ENCODE results near the gene TMEM258. TPM values are rescaled to one million over a fixed set of nuclear protein-coding genes. Genes with fewer than 3 reads are reported as not detected.
A peak's percentile ranks its signal among the peaks of the same experiment; 100 is the strongest.

The TMEM258 gene
- total RNA-seq = 10 to 100 TPM; 64.4 to 69.3 (median 66.1) TPM
- 66.5 TPM for total RNA-seq (2013)

- no peak for TF ChIP-seq CTCF (IDR thresholded peaks at IDR 0.05)
- Histone ChIP-seq H3K9me3 (ENCODE audit: control insufficient read depth, insufficient read depth, low read length) (no peaks in the 10 kb centered on the region), H3K27ac (ENCODE audit: low read length) (peak within 1 kb of the TSS; percentile 89), H3K27me3 (ENCODE audit: control insufficient read depth, insufficient read depth, low read length) (no peaks in the 10 kb centered on the region), H3K4me3 (ENCODE audit: low read length) (peak within 1 kb of the TSS; percentile 64), H3K4me1 (ENCODE audit: control insufficient read depth, insufficient read depth, low read length) (peaks cover 20% of the 10 kb centered on the region), H3K36me3 (ENCODE audit: control insufficient read depth, insufficient read depth, low read length) (peaks cover 29% of the 10 kb centered on the region)
- Mint-ChIP-seq H3K4me1 (peaks cover 17 to 43% of the 10 kb centered on the region in 2 donors), H3K27me3 (ENCODE audit: low read depth in 2 of 2) (no peaks in the 10 kb centered on the region), H3K36me3 (no peaks in the 10 kb centered on the region), H3K4me3 (peak within 1 kb of the TSS; percentile 96), H3K27ac (peak within 1 kb of the TSS; percentile 98 to 99), H3K9me3 (no peaks in the 10 kb centered on the region)
- peak; percentile 83 to 92 (median 88) for ATAC-seq
- under 1% methylated on average over 61 of the region's 61 CpGs for WGBS (ENCODE audit: insufficient coverage)
- intact Hi-C loops (cut with micrococcal nuclease) = loop anchor here (1.0 to 5.0 kb wide), 3 partner anchors 23 to 331 kb away; partner anchors contain the start of gene FADS2
- peak; percentile 87 to 93 for DNase-seq
These were observed at the start of gene TMEM258, which contains the start of gene FEN1 for GRCh38 chr11:61792310-61793082. TMEM258 (minus strand) TSS chr11:61792599; CDS start chr11:61792558, 41 bp downstream. FEN1 (plus strand) TSS chr11:61792911; CDS start chr11:61795362, 2,451 bp downstream.

GRCh38 chr11:61841636-61842527 is 49.5 kb upstream of the TMEM258 start:
- Mint-ChIP-seq H3K27ac (no peak overlapping the region), H3K9me3 (no peaks in the 10 kb centered on the region), H3K4me1 (peaks cover 0 to 6% of the 10 kb centered on the region in 2 donors), H3K4me3 (no peak overlapping the region), H3K36me3 (no peaks in the 10 kb centered on the region), H3K27me3 (ENCODE audit: low read depth in 2 of 2) (no peaks in the 10 kb centered on the region)
- ATAC-seq = no peak
- DNase-seq = no peak
- H3K9me3 ChIP-seq (ENCODE audit: control insufficient read depth, insufficient read depth, low read length) = no peaks in the 10 kb centered on the region
- no peak overlapping the region for H3K4me3 ChIP-seq (ENCODE audit: low read length)
- no peak overlapping the region for H3K27ac ChIP-seq (ENCODE audit: low read length)
- no peak for TF ChIP-seq CTCF (IDR thresholded peaks at IDR 0.05)
- peaks cover 4% of the 10 kb centered on the region for H3K36me3 ChIP-seq (ENCODE audit: control insufficient read depth, insufficient read depth, low read length)
- no peaks in the 10 kb centered on the region for H3K4me1 ChIP-seq (ENCODE audit: control insufficient read depth, insufficient read depth, low read length)
- WGBS (ENCODE audit: insufficient coverage) = 92% methylated on average over 12 of the region's 12 CpGs
- intact Hi-C loops (cut with micrococcal nuclease) = no loop called here
- H3K27me3 ChIP-seq (ENCODE audit: control insufficient read depth, insufficient read depth, low read length) = no peaks in the 10 kb centered on the region

- DNase-seq (no peak), ATAC-seq (no peak)
- H3K36me3 Mint-ChIP-seq = no peaks in the 10 kb centered on the region
- Histone ChIP-seq H3K4me1 (ENCODE audit: control insufficient read depth, insufficient read depth, low read length) (peaks cover 7% of the 10 kb centered on the region), H3K36me3 (ENCODE audit: control insufficient read depth, insufficient read depth, low read length) (peaks cover 4% of the 10 kb centered on the region), H3K27ac (ENCODE audit: low read length) (no peak overlapping the region), H3K4me3 (ENCODE audit: low read length) (no peak overlapping the region), H3K27me3 (ENCODE audit: control insufficient read depth, insufficient read depth, low read length) (no peaks in the 10 kb centered on the region), H3K9me3 (ENCODE audit: control insufficient read depth, insufficient read depth, low read length) (no peaks in the 10 kb centered on the region)
- intact Hi-C loops (cut with micrococcal nuclease) = no loop called here
- H3K27me3 Mint-ChIP-seq (ENCODE audit: low read depth in 2 of 2) = no peaks in the 10 kb centered on the region
- peaks cover 13 to 17% of the 10 kb centered on the region in 2 donors for H3K4me1 Mint-ChIP-seq
- no peak overlapping the region for H3K4me3 Mint-ChIP-seq
- WGBS (ENCODE audit: insufficient coverage) = 94% methylated on average over 7 of the region's 7 CpGs
- H3K9me3 Mint-ChIP-seq = no peaks in the 10 kb centered on the region
- H3K27ac Mint-ChIP-seq = no peak overlapping the region
- TF ChIP-seq CTCF (IDR thresholded peaks at IDR 0.05) = no peak
These were observed 48.0 kb upstream of the TMEM258 start for GRCh38 chr11:61840371-61840770.
